ENCODE results near the gene PDE6G. TPM values are rescaled to one million over a fixed set of nuclear protein-coding genes. Genes with fewer than 3 reads are reported as not detected.

The PDE6G gene
- total and polyA plus RNA-seq, 2 of the 13 experiments (the other 11 are each of a cell fraction or from before 2014, with no cell fraction given) = 1.4 to 6.7 TPM

- TF ChIP-seq ZNF296 (CRISPR knock-in tag; conservative IDR thresholded peaks at IDR 0.05) (no peak), ZNF678 (CRISPR knock-in tag; IDR thresholded peaks at IDR 0.05) (no peak), IRX3 (CRISPR knock-in tag; IDR thresholded peaks at IDR 0.05; ENCODE audit: borderline replicate concordance, low read depth) (no peak), ATF1 (CRISPR knock-in tag; IDR thresholded peaks at IDR 0.05) (no peak), CENPT (CRISPR knock-in tag; IDR thresholded peaks at IDR 0.05; ENCODE audit: low read depth) (no peak), ZNF776 (CRISPR knock-in tag; IDR thresholded peaks at IDR 0.05) (no peak), ZNF432 (CRISPR knock-in tag; IDR thresholded peaks at IDR 0.05; ENCODE audit: borderline replicate concordance) (no peak)
- TF ChIP-seq, protein P1, sequence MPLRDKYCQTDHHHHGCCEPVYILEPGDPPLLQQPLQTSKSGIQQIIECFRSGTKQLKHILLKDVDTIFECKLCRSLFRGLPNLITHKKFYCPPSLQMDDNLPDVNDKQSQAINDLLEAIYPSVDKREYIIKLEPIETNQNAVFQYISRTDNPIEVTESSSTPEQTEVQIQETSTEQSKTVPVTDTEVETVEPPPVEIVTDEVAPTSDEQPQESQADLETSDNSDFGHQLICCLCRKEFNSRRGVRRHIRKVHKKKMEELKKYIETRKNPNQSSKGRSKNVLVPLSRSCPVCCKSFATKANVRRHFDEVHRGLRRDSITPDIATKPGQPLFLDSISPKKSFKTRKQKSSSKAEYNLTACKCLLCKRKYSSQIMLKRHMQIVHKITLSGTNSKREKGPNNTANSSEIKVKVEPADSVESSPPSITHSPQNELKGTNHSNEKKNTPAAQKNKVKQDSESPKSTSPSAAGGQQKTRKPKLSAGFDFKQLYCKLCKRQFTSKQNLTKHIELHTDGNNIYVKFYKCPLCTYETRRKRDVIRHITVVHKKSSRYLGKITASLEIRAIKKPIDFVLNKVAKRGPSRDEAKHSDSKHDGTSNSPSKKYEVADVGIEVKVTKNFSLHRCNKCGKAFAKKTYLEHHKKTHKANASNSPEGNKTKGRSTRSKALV (CRISPR knock-in tag; IDR thresholded peaks at IDR 0.05) = no peak
- TF ChIP-seq, protein P2, sequence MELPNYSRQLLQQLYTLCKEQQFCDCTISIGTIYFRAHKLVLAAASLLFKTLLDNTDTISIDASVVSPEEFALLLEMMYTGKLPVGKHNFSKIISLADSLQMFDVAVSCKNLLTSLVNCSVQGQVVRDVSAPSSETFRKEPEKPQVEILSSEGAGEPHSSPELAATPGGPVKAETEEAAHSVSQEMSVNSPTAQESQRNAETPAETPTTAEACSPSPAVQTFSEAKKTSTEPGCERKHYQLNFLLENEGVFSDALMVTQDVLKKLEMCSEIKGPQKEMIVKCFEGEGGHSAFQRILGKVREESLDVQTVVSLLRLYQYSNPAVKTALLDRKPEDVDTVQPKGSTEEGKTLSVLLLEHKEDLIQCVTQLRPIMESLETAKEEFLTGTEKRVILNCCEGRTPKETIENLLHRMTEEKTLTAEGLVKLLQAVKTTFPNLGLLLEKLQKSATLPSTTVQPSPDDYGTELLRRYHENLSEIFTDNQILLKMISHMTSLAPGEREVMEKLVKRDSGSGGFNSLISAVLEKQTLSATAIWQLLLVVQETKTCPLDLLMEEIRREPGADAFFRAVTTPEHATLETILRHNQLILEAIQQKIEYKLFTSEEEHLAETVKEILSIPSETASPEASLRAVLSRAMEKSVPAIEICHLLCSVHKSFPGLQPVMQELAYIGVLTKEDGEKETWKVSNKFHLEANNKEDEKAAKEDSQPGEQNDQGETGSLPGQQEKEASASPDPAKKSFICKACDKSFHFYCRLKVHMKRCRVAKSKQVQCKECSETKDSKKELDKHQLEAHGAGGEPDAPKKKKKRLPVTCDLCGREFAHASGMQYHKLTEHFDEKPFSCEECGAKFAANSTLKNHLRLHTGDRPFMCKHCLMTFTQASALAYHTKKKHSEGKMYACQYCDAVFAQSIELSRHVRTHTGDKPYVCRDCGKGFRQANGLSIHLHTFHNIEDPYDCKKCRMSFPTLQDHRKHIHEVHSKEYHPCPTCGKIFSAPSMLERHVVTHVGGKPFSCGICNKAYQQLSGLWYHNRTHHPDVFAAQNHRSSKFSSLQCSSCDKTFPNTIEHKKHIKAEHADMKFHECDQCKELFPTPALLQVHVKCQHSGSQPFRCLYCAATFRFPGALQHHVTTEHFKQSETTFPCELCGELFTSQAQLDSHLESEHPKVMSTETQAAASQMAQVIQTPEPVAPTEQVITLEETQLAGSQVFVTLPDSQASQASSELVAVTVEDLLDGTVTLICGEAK (IDR thresholded peaks at IDR 0.05) = no peak
- TF ChIP-seq, protein P2 (CRISPR knock-in tag; IDR thresholded peaks at IDR 0.05) = no peak
Observed at GRCh38 chr17:81651692-81652091, 4.7 kb downstream of the PDE6G start (continued).
